Hematopoietic multipotent progenitor cell treated with erythropoietin and hydrocortisone succinate and interleukin-3 and kit ligand, for 8 days (in vitro differentiated cells): ENCODE data around the gene AIDA.

ENCODE experiments used
- DNase-seq: peaks from one replicate; pipeline ENCODE4 v3.0.0-alpha.2; 2015

Gene AIDA

GRCh38 chr1:222643606-222643937 is 68.7 kb downstream of the AIDA start:
- DNase-seq = peak; percentile 66

- no peak for DNase-seq
These were observed 69.8 kb downstream of the AIDA start for GRCh38 chr1:222642468-222642867.

GRCh38 chr1:222641269-222641948 is 70.9 kb downstream of the AIDA start:
- DNase-seq = peak; percentile 4

- peak; percentile 94 for DNase-seq
These were observed 77.9 kb downstream of the AIDA start for GRCh38 chr1:222634180-222635013.

GRCh38 chr1:222632749-222633148 is 79.5 kb downstream of the AIDA start:
- DNase-seq = no peak

- DNase-seq = no peak
These were observed 80.6 kb downstream of the AIDA start for GRCh38 chr1:222631611-222632208.

- DNase-seq = no peak
These were observed 82.3 kb downstream of the AIDA start for GRCh38 chr1:222629921-222630535.

- no peak for DNase-seq
These were observed 85.1 kb downstream of the AIDA start for GRCh38 chr1:222627232-222627631.

- DNase-seq = no peak
These were observed 88.1 kb downstream of the AIDA start for GRCh38 chr1:222624214-222624613.

GRCh38 chr1:222623458-222623857 is 88.8 kb downstream of the AIDA start:
- no peak for DNase-seq

- no peak for DNase-seq
These were observed 89.5 kb downstream of the AIDA start for GRCh38 chr1:222622765-222623164.

- no peak for DNase-seq
These were observed 91.7 kb downstream of the AIDA start for GRCh38 chr1:222620566-222620965.

GRCh38 chr1:222618880-222619596 is 93.3 kb downstream of the AIDA start:
- peak; percentile 23 for DNase-seq
